ENCODE data around the gene MICOS13.
"Not testable (repeated sequence)": the region's sequence is repeated elsewhere in the genome, so short reads cannot be mapped to it uniquely, and the experiment has no call there.

Gene MICOS13

GRCh38 chr19:5680437-5681368 is at the start of gene MICOS13, which contains the start of gene HSD11B1L:
MICOS13 (minus strand) TSS chr19:5680516; CDS start chr19:5680486, 30 bp downstream.
HSD11B1L (plus strand) TSS chr19:5681027; CDS start chr19:5684833, 3,806 bp downstream.
- DNase-seq (ENCODE audit: low read depth, low spot score) = peak; percentile 99

GRCh38 chr19:5727453-5728050 is 47.2 kb upstream of the MICOS13 start:
- no peak for DNase-seq (ENCODE audit: low read depth, low spot score)

GRCh38 chr19:5719961-5720790 is 39.9 kb upstream of the MICOS13 start, which contains the start of the genes CATSPERD and LONP1:
CATSPERD (plus strand) TSS chr19:5720637; CDS start chr19:5720738, 101 bp downstream.
LONP1 (minus strand) TSS chr19:5720146; CDS start chr19:5720132, 14 bp downstream.
- DNase-seq (ENCODE audit: low read depth, low spot score) = peak; percentile 98

- DNase-seq (ENCODE audit: low read depth, low spot score) = no peak
Observed at GRCh38 chr19:5719274-5719960, 39.1 kb upstream of the MICOS13 start.

- DNase-seq (ENCODE audit: low read depth, low spot score) = no peak
Observed at GRCh38 chr19:5718579-5719273, 38.4 kb upstream of the MICOS13 start.

GRCh38 chr19:5718037-5718578 is 37.8 kb upstream of the MICOS13 start:
- no peak for DNase-seq (ENCODE audit: low read depth, low spot score)

- no peak for DNase-seq (ENCODE audit: low read depth, low spot score)
Observed at GRCh38 chr19:5717215-5717935, 37.1 kb upstream of the MICOS13 start.

GRCh38 chr19:5714816-5715215 is 34.5 kb upstream of the MICOS13 start:
- no peak for DNase-seq (ENCODE audit: low read depth, low spot score)

GRCh38 chr19:5713228-5713627 is 32.9 kb upstream of the MICOS13 start:
- no peak for DNase-seq (ENCODE audit: low read depth, low spot score)

- DNase-seq (ENCODE audit: low read depth, low spot score) = no peak
Observed at GRCh38 chr19:5711713-5712161, 31.4 kb upstream of the MICOS13 start.

GRCh38 chr19:5711025-5711424 is 30.7 kb upstream of the MICOS13 start:
- DNase-seq (ENCODE audit: low read depth, low spot score) = no peak

GRCh38 chr19:5707576-5708575 is 27.6 kb upstream of the MICOS13 start:
- no peak for DNase-seq (ENCODE audit: low read depth, low spot score)

GRCh38 chr19:5706876-5707573 is 26.7 kb upstream of the MICOS13 start:
- no peak for DNase-seq (ENCODE audit: low read depth, low spot score)

GRCh38 chr19:5705552-5705951 is 25.2 kb upstream of the MICOS13 start:
- no peak for DNase-seq (ENCODE audit: low read depth, low spot score)

GRCh38 chr19:5703819-5704818 is 23.8 kb upstream of the MICOS13 start:
- no peak for DNase-seq (ENCODE audit: low read depth, low spot score)

GRCh38 chr19:5702053-5702410 is 21.7 kb upstream of the MICOS13 start:
- DNase-seq (ENCODE audit: low read depth, low spot score) = not testable (repeated sequence)

Data from smooth muscle cell of the brain vasculature (primary cell).